Heart right ventricle (tissue), 16 donors: ENCODE results near the gene LRP5. TPM values are rescaled to one million over a fixed set of nuclear protein-coding genes. Genes with fewer than 3 reads are reported as not detected.
"Not testable (repeated sequence)": the region's sequence is repeated elsewhere in the genome, so short reads cannot be mapped to it uniquely, and the experiment has no call there.

ENCODE experiments used
- ATAC-seq, 8 donors: fragments of 200-7000 bp; cut with Tn5 transposase; one replicate each; pipeline ENCODE4 v1.9.1; 2020; ENCODE audit warnings: mild to moderate bottlenecking in 8 of 8, moderate library complexity in 8 of 8, moderate number of reproducible peaks in 1 of 8
- DNase-seq, 2 donors: peaks; one replicate each; pipeline ENCODE4 v3.0.0-alpha.2; 2020
- H3K27ac ChIP-seq, 10 donors: fragments of 200-600 bp; sonication (generic) in 2 of 10; one replicate each; pipeline versions ENCODE4 v1.5.0 to v1.8.0; 2020 to 2022; ENCODE audit warnings: mild to moderate bottlenecking in 3 of 10
- H3K27me3 ChIP-seq, 7 donors: fragments of 200-600 bp; one replicate each; pipeline ENCODE4 v1.8.0; 2021 to 2022; ENCODE audit warnings: mild to moderate bottlenecking in 2 of 7
- H3K36me3 ChIP-seq, 9 donors: fragments of 200-600 bp; sonication (generic) in 1 of 9; one replicate each; pipeline versions ENCODE4 v1.5.0 to v1.8.0; 2020 to 2022; ENCODE audit warnings: mild to moderate bottlenecking in 2 of 9
- H3K4me1 ChIP-seq, 9 donors: fragments of 200-600 bp; sonication (generic) in 1 of 9; one replicate each; pipeline versions ENCODE4 v1.5.0 to v1.8.0; 2020 to 2022; ENCODE audit warnings: mild to moderate bottlenecking in 4 of 9
- H3K4me3 ChIP-seq, 10 donors: fragments of 200-600 bp; sonication (generic) in 2 of 10; one replicate each; pipeline versions ENCODE4 v1.5.0 to v1.8.0; 2020 to 2022; ENCODE audit warnings: mild to moderate bottlenecking in 7 of 10, moderate library complexity in 2 of 10
- H3K9me3 ChIP-seq, 11 donors: fragments of 200-600 bp in 10 of 11; sonication (generic) in 2 of 11; one replicate each; pipeline versions ENCODE4 v1.5.0 to v1.8.0; 2013 to 2022; ENCODE audit warnings: mild to moderate bottlenecking in 2 of 11, control low read depth in 1 of 11, moderate library complexity in 1 of 11
- CTCF ChIP-seq, 9 donors: fragments of 200-600 bp; sonication (generic) in 2 of 9; IDR thresholded peaks; one replicate each; pipeline versions ENCODE4 v1.5.0 to v1.8.0; 2021 to 2022; ENCODE audit warnings: antibody characterized with exemption in 9 of 9, mild to moderate bottlenecking in 5 of 9, moderate library complexity in 1 of 9
- WGBS, 2 donors: extraction: QIAGEN DNeasy Blood & Tissue Kit; methylation state at CpG; one replicate each; pipeline ENCODE4 v1.1.7; 2013; ENCODE audit warnings: inconsistent platforms in 1 of 2; 5-methylcytosine and 5-hydroxymethylcytosine counted together
- intact Hi-C, 10 donors: fragments of 100-400 bp; cut with DNase I; formaldehyde crosslinking; loops; one replicate each; pipeline versions ENCODE4 v1.11.1 to v1.14.2; 2022
- polyA plus RNA-seq, 2 donors: library from polyadenylated mRNA; stranded (reverse); fragments of 200-250 nt; gene quantifications; one replicate each; pipeline ENCODE4 v1.2.3, GENCODE V29; 2013
- total RNA-seq, 10 donors: library from RNA; stranded (reverse); fragmentation: NEBNext Ultra II Directional in 3 of 10; extraction: Animal tissue kit (Norgen Biotek cat#: 25700) in 3 of 10; gene quantifications; one replicate each; pipeline versions ENCODE4 v1.2.1 to v1.2.4, GENCODE V29; 2021 to 2023
- donor health status: Arrhythmogenic right ventricular cardiomyopathy.
- donor health status: ischemic (EF 13 %, LVEDD 7.1; RV severe dilation, severe dysfunction).
- donor health status: healthy with polysubstance abuse.
- donor health status: DM: no; HTN: yes; CAD: no.
- donor health status: DM: no; HTN: no; CAD: no.
- donor health status: ischemic (EF 25% LVEDD 6.9; RV normal size, moderate dysfunction).
- donor health status: ischemic (EF 25% LVEDD 5.7; RV mildly dilated, moderate dysfunction).
- donor health status: healthy.
- donor health status: DM: yes; HTN: yes; CAD: no.
- donor health status: Ischemic cardiomyopathy.
- donor health status: ischemic (EF 35%, LVEDD 5.7; RV mildly dilated, moderate dysfunction).
- donor health status: nonischemic (EF 11% LVEDD 7.7; RV severe dilation, severe dysfunction).
- donor health status: DM: yes; HTN: yes; CAD: no.
- donor health status: PGD.
- donor health status: ischemic (EF 29% LVEDD 5.4; RV normal size, mild dysfunction).
- donor health status: nonischemic (EF 23%, LVEDD 6.1; RV moderate dilation, normal function).

Gene LRP5
- total and polyA plus RNA-seq, 12 donors = 23.2 to 73.3 (median 46.3) TPM

- intact Hi-C loops = no loop called here
- Histone ChIP-seq H3K9me3 (no peaks in the 10 kb centered on the region), H3K4me3 (peak overlapping the region in 1 of 10 donors; percentile 23), H3K4me1 (peaks cover 0 to 13% (median 0%) of the 10 kb centered on the region in 9 donors), H3K27me3 (no peaks in the 10 kb centered on the region), H3K27ac (peak overlapping the region in 1 of 10 donors; percentile 40), H3K36me3 (no peaks in the 10 kb centered on the region)
- TF ChIP-seq CTCF (IDR thresholded peaks at IDR 0.05) = no peak
- ATAC-seq (no peak), DNase-seq (no peak)
- 70 to 78% methylated on average over 15 of the region's 15 CpGs for WGBS, 2 donors
Observed at GRCh38 chr11:68282141-68282860, 30.1 kb upstream of the LRP5 start.

GRCh38 chr11:68282861-68283230, 29.5 kb upstream of the LRP5 start:
- TF ChIP-seq CTCF (IDR thresholded peaks at IDR 0.05) = no peak
- no peaks in the 10 kb centered on the region for H3K36me3 ChIP-seq
- 89 to 95% methylated on average over 14 of the region's 14 CpGs for WGBS, 2 donors
- peaks cover 0 to 13% (median 0%) of the 10 kb centered on the region in 9 donors for H3K4me1 ChIP-seq
- H3K9me3 ChIP-seq = no peaks in the 10 kb centered on the region
- H3K4me3 ChIP-seq = no peak overlapping the region
- no peaks in the 10 kb centered on the region for H3K27me3 ChIP-seq
- H3K27ac ChIP-seq = peak overlapping the region in 1 of 10 donors; percentile 40
- ATAC-seq = no peak
- no peak for DNase-seq
- intact Hi-C loops = no loop called here

GRCh38 chr11:68284588-68284987, 27.8 kb upstream of the LRP5 start:
- H3K36me3 ChIP-seq, DNase-seq, intact Hi-C loops, H3K4me3 ChIP-seq, H3K9me3 ChIP-seq, ATAC-seq, H3K27me3 ChIP-seq, H3K27ac ChIP-seq: not testable (repeated sequence)
- peaks cover 0 to 13% (median 0%) of the 10 kb centered on the region in 9 donors for H3K4me1 ChIP-seq
- WGBS, 2 donors = 95 to 96% methylated on average over 3 of the region's 3 CpGs

GRCh38 chr11:68287419-68287818, 25.0 kb upstream of the LRP5 start:
- H3K9me3 ChIP-seq = peaks cover 0 to 9% (median 0%) of the 10 kb centered on the region in 11 donors
- intact Hi-C loops = no loop called here
- WGBS, 2 donors = 67 to 81% methylated on average over 8 of the region's 8 CpGs
- H3K27me3 ChIP-seq = no peaks in the 10 kb centered on the region
- no peak for TF ChIP-seq CTCF (IDR thresholded peaks at IDR 0.05)
- H3K4me3 ChIP-seq = no peak overlapping the region
- DNase-seq = no peak
- peaks cover 0 to 4% (median 0%) of the 10 kb centered on the region in 9 donors for H3K4me1 ChIP-seq
- H3K27ac ChIP-seq = no peak overlapping the region
- ATAC-seq = peak in 5 of 8 donors; percentile 38 to 65 (median 55)
- no peaks in the 10 kb centered on the region for H3K36me3 ChIP-seq

GRCh38 chr11:68289456-68289855, 22.9 kb upstream of the LRP5 start:
- ATAC-seq (no peak), DNase-seq (no peak)
- H3K4me1 ChIP-seq = peaks cover 0 to 3% (median 0%) of the 10 kb centered on the region in 9 donors
- WGBS, 2 donors = 94 to 96% methylated on average over 2 of the region's 2 CpGs
- H3K4me3 ChIP-seq = no peak overlapping the region
- peaks cover 0 to 9% (median 0%) of the 10 kb centered on the region in 11 donors for H3K9me3 ChIP-seq
- intact Hi-C loops = no loop called here
- no peaks in the 10 kb centered on the region for H3K27me3 ChIP-seq
- no peak for TF ChIP-seq CTCF (IDR thresholded peaks at IDR 0.05)
- no peaks in the 10 kb centered on the region for H3K36me3 ChIP-seq
- H3K27ac ChIP-seq = no peak overlapping the region
